Measurements from ENCODE around the gene EIF6.

- TF ChIP-seq, protein P1, sequence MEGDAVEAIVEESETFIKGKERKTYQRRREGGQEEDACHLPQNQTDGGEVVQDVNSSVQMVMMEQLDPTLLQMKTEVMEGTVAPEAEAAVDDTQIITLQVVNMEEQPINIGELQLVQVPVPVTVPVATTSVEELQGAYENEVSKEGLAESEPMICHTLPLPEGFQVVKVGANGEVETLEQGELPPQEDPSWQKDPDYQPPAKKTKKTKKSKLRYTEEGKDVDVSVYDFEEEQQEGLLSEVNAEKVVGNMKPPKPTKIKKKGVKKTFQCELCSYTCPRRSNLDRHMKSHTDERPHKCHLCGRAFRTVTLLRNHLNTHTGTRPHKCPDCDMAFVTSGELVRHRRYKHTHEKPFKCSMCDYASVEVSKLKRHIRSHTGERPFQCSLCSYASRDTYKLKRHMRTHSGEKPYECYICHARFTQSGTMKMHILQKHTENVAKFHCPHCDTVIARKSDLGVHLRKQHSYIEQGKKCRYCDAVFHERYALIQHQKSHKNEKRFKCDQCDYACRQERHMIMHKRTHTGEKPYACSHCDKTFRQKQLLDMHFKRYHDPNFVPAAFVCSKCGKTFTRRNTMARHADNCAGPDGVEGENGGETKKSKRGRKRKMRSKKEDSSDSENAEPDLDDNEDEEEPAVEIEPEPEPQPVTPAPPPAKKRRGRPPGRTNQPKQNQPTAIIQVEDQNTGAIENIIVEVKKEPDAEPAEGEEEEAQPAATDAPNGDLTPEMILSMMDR (IDR thresholded peaks at IDR 0.05): no peak
- no peak for TF ChIP-seq POLR2A (IDR thresholded peaks at IDR 0.05)
Measured at GRCh38 chr20:35238170-35238569, 46.4 kb downstream of the EIF6 start.

Data from esophagus squamous epithelium (tissue), 4 donors.